Upper lobe of left lung (tissue), 4 donors: ENCODE data around the gene FBXL13.
"Not testable (repeated sequence)": the region's sequence is repeated elsewhere in the genome, so short reads cannot be mapped to it uniquely, and the experiment has no call there.

Experiments used
- POLR2AphosphoS5 ChIP-seq, 2 donors: sonication (generic); formaldehyde crosslinking; IDR thresholded peaks; one replicate each; pipeline ENCODE4 v1.5.1; 2017; ENCODE audit warnings: antibody characterized with exemption in 2 of 2
- TF ChIP-seq, protein P1 (sequence below), 6 experiments: fragments of 450-650 bp in 4 of 6; fragments of 200-600 bp in 2 of 6; sonication (generic) in 2 of 6; IDR thresholded peaks; one replicate each; pipeline ENCODE4 v1.5.1; 2016 to 2019; ENCODE audit warnings: antibody characterized with exemption in 6 of 6

DNA sequence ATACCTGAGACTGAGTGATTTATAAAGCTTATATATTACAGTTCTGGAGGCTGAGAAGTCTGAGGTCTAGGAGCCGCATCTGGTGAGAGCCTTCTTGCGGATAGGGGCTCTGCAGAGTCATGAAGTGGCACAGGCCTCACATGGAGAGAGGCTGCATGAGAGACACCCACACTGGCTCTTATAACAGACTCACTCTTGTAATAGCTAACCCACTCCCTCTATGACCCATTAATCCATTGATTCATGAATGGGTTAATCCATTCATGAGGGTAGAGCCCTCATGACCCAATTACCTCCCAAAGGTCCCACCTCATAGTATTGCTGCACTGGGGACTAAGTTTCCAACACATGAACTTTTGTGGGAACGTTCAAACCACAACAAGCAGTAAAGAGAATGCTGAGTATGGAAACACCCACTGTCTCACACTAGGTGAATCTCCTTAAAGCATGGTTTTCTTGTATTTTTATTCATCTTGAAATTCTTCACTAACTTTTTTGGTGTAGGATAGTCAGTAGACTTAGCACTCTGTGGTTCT lies 304.9 kb downstream of the FBXL13 start:
- TF ChIP-seq, protein P1, sequence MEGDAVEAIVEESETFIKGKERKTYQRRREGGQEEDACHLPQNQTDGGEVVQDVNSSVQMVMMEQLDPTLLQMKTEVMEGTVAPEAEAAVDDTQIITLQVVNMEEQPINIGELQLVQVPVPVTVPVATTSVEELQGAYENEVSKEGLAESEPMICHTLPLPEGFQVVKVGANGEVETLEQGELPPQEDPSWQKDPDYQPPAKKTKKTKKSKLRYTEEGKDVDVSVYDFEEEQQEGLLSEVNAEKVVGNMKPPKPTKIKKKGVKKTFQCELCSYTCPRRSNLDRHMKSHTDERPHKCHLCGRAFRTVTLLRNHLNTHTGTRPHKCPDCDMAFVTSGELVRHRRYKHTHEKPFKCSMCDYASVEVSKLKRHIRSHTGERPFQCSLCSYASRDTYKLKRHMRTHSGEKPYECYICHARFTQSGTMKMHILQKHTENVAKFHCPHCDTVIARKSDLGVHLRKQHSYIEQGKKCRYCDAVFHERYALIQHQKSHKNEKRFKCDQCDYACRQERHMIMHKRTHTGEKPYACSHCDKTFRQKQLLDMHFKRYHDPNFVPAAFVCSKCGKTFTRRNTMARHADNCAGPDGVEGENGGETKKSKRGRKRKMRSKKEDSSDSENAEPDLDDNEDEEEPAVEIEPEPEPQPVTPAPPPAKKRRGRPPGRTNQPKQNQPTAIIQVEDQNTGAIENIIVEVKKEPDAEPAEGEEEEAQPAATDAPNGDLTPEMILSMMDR (IDR thresholded peaks at IDR 0.05) = not testable (repeated sequence)
- TF ChIP-seq POLR2AphosphoS5 (IDR thresholded peaks at IDR 0.05) = not testable (repeated sequence)
